ENCODE measurements around the gene GNAZ.

The GNAZ gene

GRCh38 chr22:23085785-23086184, 15.5 kb downstream of the GNAZ start:
- TF ChIP-seq CTCF (IDR thresholded peaks at IDR 0.05; ENCODE audit: low read depth, low read length, missing control alignments) = no peak
- no peak overlapping the region for H3K4me3 ChIP-seq (ENCODE audit: low read depth, low read length)
- no peak for DNase-seq (ENCODE audit: low read depth)

- TF ChIP-seq CTCF (IDR thresholded peaks at IDR 0.05; ENCODE audit: low read depth, low read length, missing control alignments) = no peak
- no peak for DNase-seq (ENCODE audit: low read depth)
- no peak overlapping the region for H3K4me3 ChIP-seq (ENCODE audit: low read depth, low read length)
Measured at GRCh38 chr22:23086263-23086662, 15.9 kb downstream of the GNAZ start.

GRCh38 chr22:23086787-23087186, 16.5 kb downstream of the GNAZ start:
- H3K4me3 ChIP-seq (ENCODE audit: low read depth, low read length) = no peak overlapping the region
- no peak for TF ChIP-seq CTCF (IDR thresholded peaks at IDR 0.05; ENCODE audit: low read depth, low read length, missing control alignments)
- DNase-seq (ENCODE audit: low read depth) = no peak

GRCh38 chr22:23088199-23088604, 17.9 kb downstream of the GNAZ start:
- no peak for DNase-seq (ENCODE audit: low read depth)
- H3K4me3 ChIP-seq (ENCODE audit: low read depth, low read length) = no peak overlapping the region
- TF ChIP-seq CTCF (IDR thresholded peaks at IDR 0.05; ENCODE audit: low read depth, low read length, missing control alignments) = no peak

- no peak overlapping the region for H3K4me3 ChIP-seq (ENCODE audit: low read depth, low read length)
- TF ChIP-seq CTCF (IDR thresholded peaks at IDR 0.05; ENCODE audit: low read depth, low read length, missing control alignments) = no peak
- DNase-seq (ENCODE audit: low read depth) = no peak
Measured at GRCh38 chr22:23089010-23089409, 18.7 kb downstream of the GNAZ start.

GRCh38 chr22:23089633-23090456, 19.5 kb downstream of the GNAZ start:
- H3K4me3 ChIP-seq (ENCODE audit: low read depth, low read length) = no peak overlapping the region

More at GRCh38 chr22:23089633-23090456, 19.5 kb downstream of the GNAZ start:
- DNase-seq (ENCODE audit: low read depth) = no peak
- no peak for TF ChIP-seq CTCF (IDR thresholded peaks at IDR 0.05; ENCODE audit: low read depth, low read length, missing control alignments)

Measured in GM12864 (cell line).